GM12878 (cell line): ENCODE results near the gene HDAC5. TPM values are rescaled to one million over a fixed set of nuclear protein-coding genes. Genes with fewer than 3 reads are reported as not detected.

Source experiments
- ATAC-seq: fragments of 200-7000 bp; cut with Tn5 transposase; 3 replicates; pipeline ENCODE4 v1.9.1; 2020; ENCODE audit warnings: mild to moderate bottlenecking, moderate library complexity
- BruUV-seq: library from RNA; stranded (reverse); fragments of 400-500 nt; replicated peaks from 2 replicates; lab custom pipeline; 2021; lab: Mats Ljungman, UMichigan
- CTCF ChIA-PET: fragments of 300-600 bp; sonication (Branson Sonifier 250); formaldehyde crosslinking; extraction: SDS; loops from one replicate; lab custom pipeline; 2021; ENCODE audit warnings: inconsistent platforms; lab: Yijun Ruan, JAX
- POLR2A ChIA-PET: fragments of 350-600 bp; formaldehyde crosslinking; extraction: SDS; loops from one replicate; lab custom pipeline; 2021; ENCODE audit warnings: inconsistent platforms; lab: Charles Lee
- RAD21 ChIA-PET: fragments of 300-600 bp; sonication (Branson Sonifier 250); formaldehyde crosslinking; loops from one replicate; lab custom pipeline; 2023; ENCODE audit warnings: antibody characterized with exemption; ENCODE audit not compliant: unreplicated experiment; lab: Charles Lee
- SMC1A ChIA-PET: fragments of 300-600 bp; sonication (Branson Sonifier 250); formaldehyde crosslinking; loops from one replicate; lab custom pipeline; 2023; ENCODE audit not compliant: unreplicated experiment, uncharacterized antibody; lab: Charles Lee
- DNase-seq: peaks from one replicate; pipeline ENCODE4 v3.0.0-alpha.2; 2011; ENCODE audit warnings: low read depth, low spot score
- FAIRE-seq: peaks from 3 replicates; lab custom pipeline; 2011; peaks lifted over from hg19 to GRCh38; lab: Jason Lieb, UNC
- H2AFZ ChIP-seq: 2 replicates; pipeline ENCODE4 v1.6.0; 2011; ENCODE audit warnings: low read depth, low read length, control low read depth; ENCODE audit not compliant: control insufficient read depth
- H3K27ac ChIP-seq: 2 replicates; pipeline ENCODE4 v1.5.1; 2011; ENCODE audit warnings: control low read depth; ENCODE audit not compliant: control insufficient read depth, insufficient read depth
- H3K27me3 ChIP-seq, 2 experiments: replicated peaks in 1 of 2; 2 replicates each; pipeline versions ENCODE4 v1.6.0 to v1.6.1; 2011; ENCODE audit warnings: low read length in 1 of 2; ENCODE audit not compliant: control insufficient read depth in 2 of 2, insufficient read depth in 2 of 2
- H3K36me3 ChIP-seq, 2 experiments: 2 replicates each; pipeline ENCODE4 v1.5.1; 2011; ENCODE audit warnings: low read length in 1 of 2; ENCODE audit not compliant: control insufficient read depth in 2 of 2, insufficient read depth in 2 of 2
- H3K4me1 ChIP-seq: 2 replicates; pipeline ENCODE4 v1.6.1; 2011; ENCODE audit warnings: mild to moderate bottlenecking, low read length, moderate library complexity, mixed read lengths; ENCODE audit not compliant: control insufficient read depth, insufficient read depth
- H3K4me2 ChIP-seq: 2 replicates; pipeline ENCODE4 v1.6.0; 2011; ENCODE audit warnings: control low read depth; ENCODE audit not compliant: control insufficient read depth, insufficient read depth
- H3K4me3 ChIP-seq: fragments of 200-600 bp; sonication (generic); 2 replicates; pipeline ENCODE4 v1.5.1; 2016
- H3K79me2 ChIP-seq: 2 replicates; pipeline ENCODE4 v1.6.0; 2011; ENCODE audit warnings: low read length; ENCODE audit not compliant: control insufficient read depth, insufficient read depth
- H3K9ac ChIP-seq: 2 replicates; pipeline ENCODE4 v1.8.0; 2011; ENCODE audit warnings: low read length, control low read depth, mixed read lengths; ENCODE audit not compliant: control insufficient read depth, insufficient read depth
- H3K9me3 ChIP-seq: replicated peaks from 3 replicates; pipeline ENCODE4 v1.5.1; 2011; ENCODE audit warnings: mild to moderate bottlenecking, low read length; ENCODE audit not compliant: control insufficient read depth, insufficient read depth
- H4K20me1 ChIP-seq: 2 replicates; pipeline ENCODE4 v1.6.0; 2011; ENCODE audit not compliant: control insufficient read depth, insufficient read depth
- HDGF ChIP-seq: fragments of 450-650 bp; IDR thresholded peaks from 2 replicates; pipeline ENCODE4 v1.6.1; 2016; ENCODE audit warnings: antibody characterized with exemption
- MEF2A ChIP-seq: IDR thresholded peaks from 2 replicates; pipeline ENCODE4 v1.6.1; 2011; ENCODE audit warnings: low read depth, mild to moderate bottlenecking, low read length, moderate library complexity; ENCODE audit not compliant: insufficient read depth
- MTA3 ChIP-seq: IDR thresholded peaks from 2 replicates; pipeline ENCODE4 v1.6.1; 2012; ENCODE audit warnings: low read length, inconsistent platforms, borderline replicate concordance
- PML ChIP-seq: IDR thresholded peaks from 2 replicates; pipeline ENCODE4 v1.6.1; 2012; ENCODE audit warnings: low read length, inconsistent platforms
- POLR2AphosphoS2 ChIP-seq: IDR thresholded peaks from 2 replicates; pipeline ENCODE4 v1.6.1; 2011; ENCODE audit warnings: low read depth, mild to moderate bottlenecking, low read length, improper control_type of control experiment, moderate library complexity
- RELA ChIP-seq: fragments of 450-650 bp; IDR thresholded peaks from 2 replicates; pipeline ENCODE4 v1.8.0; 2014; ENCODE audit warnings: borderline replicate concordance; ENCODE audit not compliant: partially characterized antibody
- RUNX3 ChIP-seq: IDR thresholded peaks from 2 replicates; pipeline ENCODE4 v1.6.1; 2012; ENCODE audit warnings: low read length, inconsistent platforms
- YBX1 ChIP-seq: fragments of 450-650 bp; IDR thresholded peaks from 2 replicates; pipeline ENCODE4 v1.6.1; 2016; ENCODE audit warnings: antibody characterized with exemption
- ZNF217 ChIP-seq: fragments of 450-650 bp; IDR thresholded peaks from 2 replicates; pipeline ENCODE4 v1.6.1; 2017; ENCODE audit warnings: antibody characterized with exemption, mild to moderate bottlenecking
- WGBS: methylation state at CpG from one replicate; pipeline ENCODE4 v1.1.6; 2016; ENCODE audit warnings: low lambda C conversion rate; ENCODE audit not compliant: insufficient replicate concordance, insufficient coverage; ENCODE audit errors: missing lambda C conversion rate; 5-methylcytosine and 5-hydroxymethylcytosine counted together
- in situ Hi-C: fragments of 300-500 bp; cut with MboI; formaldehyde crosslinking; loops from 9 replicates; pipeline ENCODE4 v1.14.3; 2018; ENCODE audit warnings: mixed read lengths
- intact Hi-C: fragments of 100-400 bp; cut with micrococcal nuclease; formaldehyde crosslinking; loops from one replicate; pipeline ENCODE4 v1.14.2; 2022; ENCODE audit not compliant: unreplicated experiment
- polyA plus RNA-seq, 11 experiments: library from polyadenylated mRNA; depleted of rRNA in 4 of 11; unstranded in 6 of 11; stranded (reverse) in 5 of 11; fragments of >200 nt; fragmentation: Nextera tagmentation in 4 of 11; fragmentation: Illumina TruSeq in 1 of 11; extraction: Ambion mirVana in 4 of 11; extraction: Trizol in 1 of 11; gene quantifications; 1 replicate in 1 of 11; 2 replicates in 10 of 11; pipeline versions ENCODE4 v1.2.1 to v1.2.3, GENCODE V29; 2011 to 2016; ENCODE audit warnings: inconsistent platforms in 2 of 11, missing spikeins in 2 of 11, low read depth in 1 of 11
- total RNA-seq, 4 experiments: library from RNA; depleted of rRNA in 3 of 4; stranded (reverse); fragments of >200 nt in 3 of 4; fragmentation: Illumina TruSeq in 1 of 4; extraction: Trizol in 1 of 4; gene quantifications; 2 replicates each; pipeline versions ENCODE4 v1.2.1 to v1.2.3, GENCODE V29; 2013 to 2021
- TF ChIP-seq, protein P1 (sequence below): IDR thresholded peaks from 2 replicates; pipeline ENCODE4 v1.6.1; 2012; ENCODE audit warnings: improper control_type of control experiment, low read depth, low read length; ENCODE audit not compliant: insufficient replicate concordance
- TF ChIP-seq, protein P2 (sequence below): fragments of 450-650 bp; conservative IDR thresholded peaks from 2 replicates; pipeline ENCODE4 v1.6.1; 2017; ENCODE audit warnings: mild to moderate bottlenecking, moderate library complexity

HDAC5 gene
- total and polyA plus RNA-seq, 10 of the 15 experiments (the other 5 are each of a cell fraction or from before 2014, with no cell fraction given) = 1.1 to 58.0 (median 27.3) TPM

DNA sequence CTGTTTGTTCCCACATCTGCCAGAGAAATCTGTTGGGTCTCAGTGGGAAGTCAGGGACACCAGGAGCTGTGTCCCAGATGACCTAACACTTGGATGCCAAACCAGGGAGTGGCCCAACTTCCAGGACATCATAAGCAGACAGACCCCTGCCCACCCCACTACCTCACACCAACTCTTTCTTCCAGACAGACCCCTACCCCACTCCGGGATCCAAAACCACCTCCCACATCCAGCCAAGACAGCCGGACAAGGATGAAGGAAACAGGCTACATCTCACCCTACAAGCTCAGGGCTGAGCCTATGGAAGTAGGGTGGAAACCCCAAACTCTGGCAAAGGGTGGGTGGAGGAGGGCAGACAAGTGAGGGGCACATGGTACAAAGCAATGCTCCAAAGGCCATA is 3.6 kb downstream of the HDAC5 start:
- intact Hi-C loops = no loop called here
- RAD21 ChIA-PET = no interaction called here

More for the DNA sequence above, 3.6 kb downstream of the HDAC5 start:
- ATAC-seq (no peak), FAIRE-seq (no peak)
- H3K27ac ChIP-seq = no peak overlapping the region
- H3K9me3 ChIP-seq = no peaks in the 10 kb centered on the region
- no peak overlapping the region for H3K4me3 ChIP-seq
- TF ChIP-seq PML (no peak), MEF2A (no peak), POLR2AphosphoS2 (no peak), RELA (no peak), MTA3 (no peak), RUNX3 (no peak), YBX1 (no peak), HDGF (no peak), ZNF217 (no peak)
- TF ChIP-seq, protein P1, sequence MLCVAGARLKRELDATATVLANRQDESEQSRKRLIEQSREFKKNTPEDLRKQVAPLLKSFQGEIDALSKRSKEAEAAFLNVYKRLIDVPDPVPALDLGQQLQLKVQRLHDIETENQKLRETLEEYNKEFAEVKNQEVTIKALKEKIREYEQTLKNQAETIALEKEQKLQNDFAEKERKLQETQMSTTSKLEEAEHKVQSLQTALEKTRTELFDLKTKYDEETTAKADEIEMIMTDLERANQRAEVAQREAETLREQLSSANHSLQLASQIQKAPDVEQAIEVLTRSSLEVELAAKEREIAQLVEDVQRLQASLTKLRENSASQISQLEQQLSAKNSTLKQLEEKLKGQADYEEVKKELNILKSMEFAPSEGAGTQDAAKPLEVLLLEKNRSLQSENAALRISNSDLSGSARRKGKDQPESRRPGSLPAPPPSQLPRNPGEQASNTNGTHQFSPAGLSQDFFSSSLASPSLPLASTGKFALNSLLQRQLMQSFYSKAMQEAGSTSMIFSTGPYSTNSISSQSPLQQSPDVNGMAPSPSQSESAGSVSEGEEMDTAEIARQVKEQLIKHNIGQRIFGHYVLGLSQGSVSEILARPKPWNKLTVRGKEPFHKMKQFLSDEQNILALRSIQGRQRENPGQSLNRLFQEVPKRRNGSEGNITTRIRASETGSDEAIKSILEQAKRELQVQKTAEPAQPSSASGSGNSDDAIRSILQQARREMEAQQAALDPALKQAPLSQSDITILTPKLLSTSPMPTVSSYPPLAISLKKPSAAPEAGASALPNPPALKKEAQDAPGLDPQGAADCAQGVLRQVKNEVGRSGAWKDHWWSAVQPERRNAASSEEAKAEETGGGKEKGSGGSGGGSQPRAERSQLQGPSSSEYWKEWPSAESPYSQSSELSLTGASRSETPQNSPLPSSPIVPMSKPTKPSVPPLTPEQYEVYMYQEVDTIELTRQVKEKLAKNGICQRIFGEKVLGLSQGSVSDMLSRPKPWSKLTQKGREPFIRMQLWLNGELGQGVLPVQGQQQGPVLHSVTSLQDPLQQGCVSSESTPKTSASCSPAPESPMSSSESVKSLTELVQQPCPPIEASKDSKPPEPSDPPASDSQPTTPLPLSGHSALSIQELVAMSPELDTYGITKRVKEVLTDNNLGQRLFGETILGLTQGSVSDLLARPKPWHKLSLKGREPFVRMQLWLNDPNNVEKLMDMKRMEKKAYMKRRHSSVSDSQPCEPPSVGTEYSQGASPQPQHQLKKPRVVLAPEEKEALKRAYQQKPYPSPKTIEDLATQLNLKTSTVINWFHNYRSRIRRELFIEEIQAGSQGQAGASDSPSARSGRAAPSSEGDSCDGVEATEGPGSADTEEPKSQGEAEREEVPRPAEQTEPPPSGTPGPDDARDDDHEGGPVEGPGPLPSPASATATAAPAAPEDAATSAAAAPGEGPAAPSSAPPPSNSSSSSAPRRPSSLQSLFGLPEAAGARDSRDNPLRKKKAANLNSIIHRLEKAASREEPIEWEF = no peak
- TF ChIP-seq, protein P2, sequence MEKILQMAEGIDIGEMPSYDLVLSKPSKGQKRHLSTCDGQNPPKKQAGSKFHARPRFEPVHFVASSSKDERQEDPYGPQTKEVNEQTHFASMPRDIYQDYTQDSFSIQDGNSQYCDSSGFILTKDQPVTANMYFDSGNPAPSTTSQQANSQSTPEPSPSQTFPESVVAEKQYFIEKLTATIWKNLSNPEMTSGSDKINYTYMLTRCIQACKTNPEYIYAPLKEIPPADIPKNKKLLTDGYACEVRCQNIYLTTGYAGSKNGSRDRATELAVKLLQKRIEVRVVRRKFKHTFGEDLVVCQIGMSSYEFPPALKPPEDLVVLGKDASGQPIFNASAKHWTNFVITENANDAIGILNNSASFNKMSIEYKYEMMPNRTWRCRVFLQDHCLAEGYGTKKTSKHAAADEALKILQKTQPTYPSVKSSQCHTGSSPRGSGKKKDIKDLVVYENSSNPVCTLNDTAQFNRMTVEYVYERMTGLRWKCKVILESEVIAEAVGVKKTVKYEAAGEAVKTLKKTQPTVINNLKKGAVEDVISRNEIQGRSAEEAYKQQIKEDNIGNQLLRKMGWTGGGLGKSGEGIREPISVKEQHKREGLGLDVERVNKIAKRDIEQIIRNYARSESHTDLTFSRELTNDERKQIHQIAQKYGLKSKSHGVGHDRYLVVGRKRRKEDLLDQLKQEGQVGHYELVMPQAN = no peak
- TF ChIP-seq, all 136 proteins: peak for 0
- Histone ChIP-seq H3K79me2 (peaks cover 2% of the 10 kb centered on the region), H3K27me3 (no peaks in the 10 kb centered on the region), H4K20me1 (no peaks in the 10 kb centered on the region), H3K4me2 (no peak overlapping the region), H2AFZ (no peak overlapping the region), H3K36me3 (peaks cover 0 to 1% of the 10 kb centered on the region in 2 experiments; a peak in 1 of 4 replicates), H3K9ac (no peak overlapping the region), H3K4me1 (peaks cover 8% of the 10 kb centered on the region; the same call in 1 of the 2 replicates)
- CTCF ChIA-PET = interaction anchor here (0.6 kb wide), 2 partner anchors 28 to 63 kb away, joined by 3 to 5 read pairs; no protein-coding TSS in a partner anchor
- DNase-seq = no peak
- SMC1A ChIA-PET = no interaction called here
- BruUV-seq = no TSS peak
- POLR2A ChIA-PET = no interaction called here
- WGBS = 97% methylated on average over 2 of the region's 2 CpGs
- in situ Hi-C loops = loop anchor here (25.0 kb wide), 1 partner anchor 907 kb away; the partner anchor contains the start of gene TMEM106A
